Erythroblast (primary cell): Measurements from ENCODE around the gene SERPINA5.

Experiments used
- GATA1 ChIP-seq: IDR thresholded peaks from 2 replicates; pipeline ENCODE4 v1.6.1; 2011; ENCODE audit warnings: low read depth, mild to moderate bottlenecking, control low read depth, low read length, moderate library complexity
- POLR2A ChIP-seq: IDR thresholded peaks from 2 replicates; pipeline ENCODE4 v1.6.1; 2011; ENCODE audit warnings: mild to moderate bottlenecking, low read length

- TF ChIP-seq POLR2A (no peak), GATA1 (no peak)
These were observed 2.5 kb upstream of the SERPINA5 start for GRCh38 chr14:94578712-94579111.
